SK-N-SH treated with all-trans-retinoic acid at 6 μM for 48 hours (cell line): ENCODE measurements around the gene COL12A1.

Source experiments
- ATAC-seq: fragments of 200-7000 bp; cut with Tn5 transposase; 3 replicates; pipeline ENCODE4 v1.9.1; 2020; ENCODE audit warnings: mild to moderate bottlenecking, moderate library complexity
- ARNTL ChIP-seq: fragments of 450-650 bp; formaldehyde crosslinking; IDR thresholded peaks from 2 replicates; pipeline ENCODE4 v1.5.0; 2020; ENCODE audit warnings: low read depth, mild to moderate bottlenecking, moderate library complexity, borderline replicate concordance
- BACH2 ChIP-seq: fragments of 250-450 bp; sonication (Bioruptor Pico); IDR thresholded peaks from 2 replicates; pipeline ENCODE4 v1.9.0; 2021; ENCODE audit warnings: mild to moderate bottlenecking, borderline replicate concordance
- CSDC2 ChIP-seq: fragments of 250-450 bp; sonication (Bioruptor Pico); IDR thresholded peaks from 2 replicates; pipeline ENCODE4 v1.5.0; 2020; ENCODE audit warnings: mild to moderate bottlenecking, moderate library complexity
- GLIS3 ChIP-seq: fragments of 250-450 bp; sonication (Bioruptor Pico); IDR thresholded peaks from 2 replicates; pipeline ENCODE4 v1.5.0; 2020; ENCODE audit warnings: mild to moderate bottlenecking, moderate library complexity
- ISL1 ChIP-seq: fragments of 250-450 bp; sonication (Bioruptor Pico); IDR thresholded peaks from 2 replicates; pipeline ENCODE4 v2.1.2; 2022; ENCODE audit warnings: mild to moderate bottlenecking, moderate library complexity
- OSR1 ChIP-seq: fragments of 250-450 bp; sonication (Bioruptor Pico); IDR thresholded peaks from 2 replicates; pipeline ENCODE4 v1.8.0; 2022; ENCODE audit warnings: moderate library complexity, mild to moderate bottlenecking, inconsistent platforms
- PPARA ChIP-seq: fragments of 250-450 bp; sonication (Bioruptor Pico); IDR thresholded peaks from 2 replicates; pipeline ENCODE4 v1.5.0; 2020; ENCODE audit warnings: mild to moderate bottlenecking, borderline replicate concordance
- RARB ChIP-seq: fragments of 250-450 bp; sonication (Bioruptor Pico); IDR thresholded peaks from 2 replicates; pipeline ENCODE4 v1.8.0; 2021; ENCODE audit warnings: mild to moderate bottlenecking, moderate library complexity
- SNAI2 ChIP-seq: fragments of 250-450 bp; sonication (Bioruptor Pico); IDR thresholded peaks from 2 replicates; pipeline ENCODE4 v1.5.0; 2020; ENCODE audit warnings: mild to moderate bottlenecking, moderate library complexity
- TCF4 ChIP-seq: fragments of 250-450 bp; sonication (Bioruptor Pico); IDR thresholded peaks from 2 replicates; pipeline ENCODE4 v1.8.0; 2021; ENCODE audit warnings: mild to moderate bottlenecking, moderate library complexity, borderline replicate concordance
- TOX ChIP-seq: fragments of 250-450 bp; sonication (Bioruptor Pico); IDR thresholded peaks from 2 replicates; pipeline ENCODE4 v1.8.0; 2021; ENCODE audit warnings: mild to moderate bottlenecking, moderate library complexity, borderline replicate concordance
- ZC3H10 ChIP-seq: fragments of 250-450 bp; sonication (Bioruptor Pico); IDR thresholded peaks from 2 replicates; pipeline ENCODE4 v1.5.1; 2021; ENCODE audit warnings: mild to moderate bottlenecking, moderate library complexity
- ZFP3 ChIP-seq: fragments of 250-450 bp; sonication (Bioruptor Pico); IDR thresholded peaks from 2 replicates; pipeline ENCODE4 v1.5.0; 2020; ENCODE audit warnings: mild to moderate bottlenecking, moderate library complexity
- ZFP30 ChIP-seq: fragments of 450-650 bp; formaldehyde crosslinking; IDR thresholded peaks from 2 replicates; pipeline ENCODE4 v1.5.0; 2022; ENCODE audit warnings: mild to moderate bottlenecking, moderate library complexity
- ZNF565 ChIP-seq: fragments of 450-650 bp; formaldehyde crosslinking; conservative IDR thresholded peaks from 2 replicates; pipeline ENCODE4 v1.5.0; 2020; ENCODE audit warnings: low read depth, mild to moderate bottlenecking, moderate library complexity
- ZNF70 ChIP-seq: fragments of 450-650 bp; formaldehyde crosslinking; IDR thresholded peaks from 2 replicates; pipeline ENCODE4 v1.5.0; 2020; ENCODE audit warnings: mild to moderate bottlenecking, moderate library complexity
- TF ChIP-seq, protein P1 (sequence below): fragments of 250-450 bp; sonication (Bioruptor Pico); IDR thresholded peaks from 2 replicates; pipeline ENCODE4 v1.8.0; 2020; ENCODE audit warnings: mild to moderate bottlenecking, moderate library complexity, borderline replicate concordance
- TF ChIP-seq, protein P2 (sequence below): fragments of 250-450 bp; sonication (Bioruptor Pico); IDR thresholded peaks from 2 replicates; pipeline ENCODE4 v1.5.0; 2020; ENCODE audit warnings: mild to moderate bottlenecking, moderate library complexity
- TF ChIP-seq, protein P3 (sequence below): fragments of 250-450 bp; sonication (Bioruptor Pico); IDR thresholded peaks from 2 replicates; pipeline ENCODE4 v1.8.0; 2021; ENCODE audit warnings: low read depth, mild to moderate bottlenecking, moderate library complexity, borderline replicate concordance
- TF ChIP-seq, protein P4 (sequence below): fragments of 250-450 bp; sonication (Bioruptor Pico); IDR thresholded peaks from 2 replicates; pipeline ENCODE4 v1.5.1; 2021; ENCODE audit warnings: mild to moderate bottlenecking, moderate library complexity
- TF ChIP-seq, protein P5 (sequence below): fragments of 250-450 bp; sonication (Bioruptor Pico); IDR thresholded peaks from 2 replicates; pipeline ENCODE4 v1.5.1; 2020; ENCODE audit warnings: low read depth, mild to moderate bottlenecking, moderate library complexity

COL12A1 gene

DNA sequence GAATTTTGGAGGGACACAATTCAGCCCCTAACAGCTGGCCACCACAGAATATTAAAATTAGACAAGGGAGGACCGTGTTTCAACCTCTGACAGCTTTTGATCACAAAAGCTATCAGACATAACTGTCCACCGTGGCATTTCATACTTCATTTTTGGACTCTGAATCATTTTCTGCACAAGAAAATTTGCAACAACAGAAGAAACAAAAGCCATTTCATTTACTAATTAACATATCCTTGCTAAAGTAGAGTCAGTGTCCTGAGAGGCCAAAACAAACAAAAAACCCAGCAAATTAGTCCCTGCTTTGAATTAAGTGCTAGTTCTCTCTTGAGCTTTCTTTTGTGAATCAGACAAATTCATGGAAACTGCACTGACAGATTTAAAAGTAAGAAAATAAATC, 17.6 kb upstream of the COL12A1 start (continued):
- TF ChIP-seq, protein P1, sequence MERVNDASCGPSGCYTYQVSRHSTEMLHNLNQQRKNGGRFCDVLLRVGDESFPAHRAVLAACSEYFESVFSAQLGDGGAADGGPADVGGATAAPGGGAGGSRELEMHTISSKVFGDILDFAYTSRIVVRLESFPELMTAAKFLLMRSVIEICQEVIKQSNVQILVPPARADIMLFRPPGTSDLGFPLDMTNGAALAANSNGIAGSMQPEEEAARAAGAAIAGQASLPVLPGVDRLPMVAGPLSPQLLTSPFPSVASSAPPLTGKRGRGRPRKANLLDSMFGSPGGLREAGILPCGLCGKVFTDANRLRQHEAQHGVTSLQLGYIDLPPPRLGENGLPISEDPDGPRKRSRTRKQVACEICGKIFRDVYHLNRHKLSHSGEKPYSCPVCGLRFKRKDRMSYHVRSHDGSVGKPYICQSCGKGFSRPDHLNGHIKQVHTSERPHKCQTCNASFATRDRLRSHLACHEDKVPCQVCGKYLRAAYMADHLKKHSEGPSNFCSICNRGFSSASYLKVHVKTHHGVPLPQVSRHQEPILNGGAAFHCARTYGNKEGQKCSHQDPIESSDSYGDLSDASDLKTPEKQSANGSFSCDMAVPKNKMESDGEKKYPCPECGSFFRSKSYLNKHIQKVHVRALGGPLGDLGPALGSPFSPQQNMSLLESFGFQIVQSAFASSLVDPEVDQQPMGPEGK: no peak
- no peak for TF ChIP-seq SNAI2 (CRISPR knock-in tag)

DNA sequence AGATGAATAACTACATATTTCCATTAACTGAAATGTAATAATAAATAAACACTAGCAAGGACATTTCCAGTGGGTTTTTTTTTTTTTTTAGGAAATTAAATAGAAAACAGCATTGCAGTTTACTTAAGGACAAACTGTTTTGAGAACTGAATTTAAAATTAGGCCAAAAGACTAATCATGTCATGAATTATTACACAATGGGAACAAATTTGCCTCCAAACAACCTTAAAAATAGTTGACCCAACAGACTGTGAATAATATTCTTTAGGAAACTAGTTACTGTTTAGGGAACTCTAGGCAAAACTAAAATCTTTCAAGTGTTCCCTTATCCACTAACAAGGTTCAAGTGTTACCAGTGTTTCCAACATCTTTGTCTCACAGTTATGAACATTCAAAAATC, 16.4 kb upstream of the COL12A1 start:
- no peak for ATAC-seq
- TF ChIP-seq RARB (CRISPR knock-in tag): no peak
- TF ChIP-seq ARNTL (CRISPR knock-in tag): no peak
- TF ChIP-seq OSR1 (CRISPR knock-in tag): no peak
- TF ChIP-seq GLIS3: no peak
- no peak for TF ChIP-seq ZNF565 (CRISPR knock-in tag)
- TF ChIP-seq, protein P2, sequence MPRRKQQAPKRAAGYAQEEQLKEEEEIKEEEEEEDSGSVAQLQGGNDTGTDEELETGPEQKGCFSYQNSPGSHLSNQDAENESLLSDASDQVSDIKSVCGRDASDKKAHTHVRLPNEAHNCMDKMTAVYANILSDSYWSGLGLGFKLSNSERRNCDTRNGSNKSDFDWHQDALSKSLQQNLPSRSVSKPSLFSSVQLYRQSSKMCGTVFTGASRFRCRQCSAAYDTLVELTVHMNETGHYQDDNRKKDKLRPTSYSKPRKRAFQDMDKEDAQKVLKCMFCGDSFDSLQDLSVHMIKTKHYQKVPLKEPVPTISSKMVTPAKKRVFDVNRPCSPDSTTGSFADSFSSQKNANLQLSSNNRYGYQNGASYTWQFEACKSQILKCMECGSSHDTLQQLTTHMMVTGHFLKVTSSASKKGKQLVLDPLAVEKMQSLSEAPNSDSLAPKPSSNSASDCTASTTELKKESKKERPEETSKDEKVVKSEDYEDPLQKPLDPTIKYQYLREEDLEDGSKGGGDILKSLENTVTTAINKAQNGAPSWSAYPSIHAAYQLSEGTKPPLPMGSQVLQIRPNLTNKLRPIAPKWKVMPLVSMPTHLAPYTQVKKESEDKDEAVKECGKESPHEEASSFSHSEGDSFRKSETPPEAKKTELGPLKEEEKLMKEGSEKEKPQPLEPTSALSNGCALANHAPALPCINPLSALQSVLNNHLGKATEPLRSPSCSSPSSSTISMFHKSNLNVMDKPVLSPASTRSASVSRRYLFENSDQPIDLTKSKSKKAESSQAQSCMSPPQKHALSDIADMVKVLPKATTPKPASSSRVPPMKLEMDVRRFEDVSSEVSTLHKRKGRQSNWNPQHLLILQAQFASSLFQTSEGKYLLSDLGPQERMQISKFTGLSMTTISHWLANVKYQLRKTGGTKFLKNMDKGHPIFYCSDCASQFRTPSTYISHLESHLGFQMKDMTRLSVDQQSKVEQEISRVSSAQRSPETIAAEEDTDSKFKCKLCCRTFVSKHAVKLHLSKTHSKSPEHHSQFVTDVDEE (CRISPR knock-in tag): no peak
- no peak for TF ChIP-seq PPARA
- no peak for TF ChIP-seq TOX (CRISPR knock-in tag)
- no peak for TF ChIP-seq SNAI2 (CRISPR knock-in tag)
- no peak for TF ChIP-seq TCF4 (CRISPR knock-in tag)
- no peak for TF ChIP-seq ZNF70 (CRISPR knock-in tag)
- TF ChIP-seq, protein P3, sequence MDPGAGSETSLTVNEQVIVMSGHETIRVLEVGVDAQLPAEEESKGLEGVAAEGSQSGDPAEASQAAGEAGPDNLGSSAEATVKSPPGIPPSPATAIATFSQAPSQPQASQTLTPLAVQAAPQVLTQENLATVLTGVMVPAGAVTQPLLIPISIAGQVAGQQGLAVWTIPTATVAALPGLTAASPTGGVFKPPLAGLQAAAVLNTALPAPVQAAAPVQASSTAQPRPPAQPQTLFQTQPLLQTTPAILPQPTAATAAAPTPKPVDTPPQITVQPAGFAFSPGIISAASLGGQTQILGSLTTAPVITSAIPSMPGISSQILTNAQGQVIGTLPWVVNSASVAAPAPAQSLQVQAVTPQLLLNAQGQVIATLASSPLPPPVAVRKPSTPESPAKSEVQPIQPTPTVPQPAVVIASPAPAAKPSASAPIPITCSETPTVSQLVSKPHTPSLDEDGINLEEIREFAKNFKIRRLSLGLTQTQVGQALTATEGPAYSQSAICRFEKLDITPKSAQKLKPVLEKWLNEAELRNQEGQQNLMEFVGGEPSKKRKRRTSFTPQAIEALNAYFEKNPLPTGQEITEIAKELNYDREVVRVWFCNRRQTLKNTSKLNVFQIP (CRISPR knock-in tag): no peak
- TF ChIP-seq CSDC2 (CRISPR knock-in tag): no peak
- TF ChIP-seq BACH2: no peak
- TF ChIP-seq, protein P1: no peak

DNA sequence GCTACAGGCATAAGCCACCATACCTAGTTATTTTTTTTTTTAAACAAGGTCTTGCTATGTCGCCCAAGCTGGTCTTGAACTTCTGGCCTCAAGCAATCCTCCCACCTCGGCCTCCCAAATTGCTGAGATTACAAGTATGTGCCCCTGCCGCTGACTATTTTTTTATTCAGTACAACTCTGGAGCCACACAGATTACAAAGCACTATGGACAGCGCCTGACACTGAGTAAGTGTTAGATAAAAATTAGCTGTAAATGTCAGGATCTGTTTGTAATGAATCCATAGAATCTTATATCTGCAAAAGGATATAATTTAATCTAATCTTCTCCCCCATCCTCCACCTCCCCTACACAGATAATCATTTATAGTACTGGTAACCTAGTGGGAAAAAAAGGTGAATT, 15.3 kb upstream of the COL12A1 start:
- TF ChIP-seq BACH2: no peak
- TF ChIP-seq OSR1 (CRISPR knock-in tag): no peak
- TF ChIP-seq TCF4 (CRISPR knock-in tag): no peak
- no peak for TF ChIP-seq GLIS3
- no peak for TF ChIP-seq ZNF565 (CRISPR knock-in tag)
- no peak for TF ChIP-seq ZFP3
- TF ChIP-seq, protein P1: no peak
- TF ChIP-seq, protein P2 (CRISPR knock-in tag): no peak
- no peak for TF ChIP-seq ARNTL (CRISPR knock-in tag)
- no peak for TF ChIP-seq CSDC2 (CRISPR knock-in tag)
- TF ChIP-seq, protein P4, sequence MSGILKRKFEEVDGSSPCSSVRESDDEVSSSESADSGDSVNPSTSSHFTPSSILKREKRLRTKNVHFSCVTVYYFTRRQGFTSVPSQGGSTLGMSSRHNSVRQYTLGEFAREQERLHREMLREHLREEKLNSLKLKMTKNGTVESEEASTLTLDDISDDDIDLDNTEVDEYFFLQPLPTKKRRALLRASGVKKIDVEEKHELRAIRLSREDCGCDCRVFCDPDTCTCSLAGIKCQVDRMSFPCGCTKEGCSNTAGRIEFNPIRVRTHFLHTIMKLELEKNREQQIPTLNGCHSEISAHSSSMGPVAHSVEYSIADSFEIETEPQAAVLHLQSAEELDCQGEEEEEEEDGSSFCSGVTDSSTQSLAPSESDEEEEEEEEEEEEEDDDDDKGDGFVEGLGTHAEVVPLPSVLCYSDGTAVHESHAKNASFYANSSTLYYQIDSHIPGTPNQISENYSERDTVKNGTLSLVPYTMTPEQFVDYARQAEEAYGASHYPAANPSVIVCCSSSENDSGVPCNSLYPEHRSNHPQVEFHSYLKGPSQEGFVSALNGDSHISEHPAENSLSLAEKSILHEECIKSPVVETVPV: no peak
- no peak for TF ChIP-seq PPARA
- TF ChIP-seq ZC3H10 (CRISPR knock-in tag): no peak
- TF ChIP-seq ISL1 (CRISPR knock-in tag): no peak
- TF ChIP-seq ZFP30: no peak
- TF ChIP-seq, protein P5, sequence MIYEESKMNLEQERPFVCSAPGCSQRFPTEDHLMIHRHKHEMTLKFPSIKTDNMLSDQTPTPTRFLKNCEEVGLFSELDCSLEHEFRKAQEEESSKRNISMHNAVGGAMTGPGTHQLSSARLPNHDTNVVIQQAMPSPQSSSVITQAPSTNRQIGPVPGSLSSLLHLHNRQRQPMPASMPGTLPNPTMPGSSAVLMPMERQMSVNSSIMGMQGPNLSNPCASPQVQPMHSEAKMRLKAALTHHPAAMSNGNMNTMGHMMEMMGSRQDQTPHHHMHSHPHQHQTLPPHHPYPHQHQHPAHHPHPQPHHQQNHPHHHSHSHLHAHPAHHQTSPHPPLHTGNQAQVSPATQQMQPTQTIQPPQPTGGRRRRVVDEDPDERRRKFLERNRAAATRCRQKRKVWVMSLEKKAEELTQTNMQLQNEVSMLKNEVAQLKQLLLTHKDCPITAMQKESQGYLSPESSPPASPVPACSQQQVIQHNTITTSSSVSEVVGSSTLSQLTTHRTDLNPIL (CRISPR knock-in tag): no peak
- TF ChIP-seq, all 23 proteins: peak for 0
- ATAC-seq: no peak
